Measurements from ENCODE around the gene CAPN5.

The CAPN5 gene

DNA sequence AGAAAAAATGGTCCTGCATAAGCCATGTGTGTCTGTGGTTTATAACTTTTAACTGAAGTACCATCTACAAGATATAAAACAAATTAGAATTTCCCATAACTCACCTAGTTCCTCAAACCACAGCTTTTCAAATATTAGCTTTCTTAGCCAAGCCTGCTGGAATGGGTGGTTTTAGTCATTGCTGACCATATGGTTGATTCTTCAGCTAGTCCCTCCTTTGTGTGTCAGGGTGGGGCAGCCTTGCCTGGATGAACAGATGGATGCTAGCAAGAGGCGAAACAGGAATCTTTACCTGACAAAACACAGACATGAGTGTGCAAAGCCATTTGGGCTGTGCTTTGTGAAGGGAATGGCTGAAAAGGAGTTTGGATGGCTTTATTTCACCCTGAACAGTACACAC, 39.5 kb upstream of the CAPN5 start:
- no peak for DNase-seq (ENCODE audit: low read depth)
- no peak overlapping the region for H3K4me3 ChIP-seq (ENCODE audit: low read depth, low read length)
- TF ChIP-seq, protein P1, sequence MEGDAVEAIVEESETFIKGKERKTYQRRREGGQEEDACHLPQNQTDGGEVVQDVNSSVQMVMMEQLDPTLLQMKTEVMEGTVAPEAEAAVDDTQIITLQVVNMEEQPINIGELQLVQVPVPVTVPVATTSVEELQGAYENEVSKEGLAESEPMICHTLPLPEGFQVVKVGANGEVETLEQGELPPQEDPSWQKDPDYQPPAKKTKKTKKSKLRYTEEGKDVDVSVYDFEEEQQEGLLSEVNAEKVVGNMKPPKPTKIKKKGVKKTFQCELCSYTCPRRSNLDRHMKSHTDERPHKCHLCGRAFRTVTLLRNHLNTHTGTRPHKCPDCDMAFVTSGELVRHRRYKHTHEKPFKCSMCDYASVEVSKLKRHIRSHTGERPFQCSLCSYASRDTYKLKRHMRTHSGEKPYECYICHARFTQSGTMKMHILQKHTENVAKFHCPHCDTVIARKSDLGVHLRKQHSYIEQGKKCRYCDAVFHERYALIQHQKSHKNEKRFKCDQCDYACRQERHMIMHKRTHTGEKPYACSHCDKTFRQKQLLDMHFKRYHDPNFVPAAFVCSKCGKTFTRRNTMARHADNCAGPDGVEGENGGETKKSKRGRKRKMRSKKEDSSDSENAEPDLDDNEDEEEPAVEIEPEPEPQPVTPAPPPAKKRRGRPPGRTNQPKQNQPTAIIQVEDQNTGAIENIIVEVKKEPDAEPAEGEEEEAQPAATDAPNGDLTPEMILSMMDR (IDR thresholded peaks at IDR 0.05; ENCODE audit: insufficient read depth, low read depth, low read length, missing control alignments): no peak

DNA sequence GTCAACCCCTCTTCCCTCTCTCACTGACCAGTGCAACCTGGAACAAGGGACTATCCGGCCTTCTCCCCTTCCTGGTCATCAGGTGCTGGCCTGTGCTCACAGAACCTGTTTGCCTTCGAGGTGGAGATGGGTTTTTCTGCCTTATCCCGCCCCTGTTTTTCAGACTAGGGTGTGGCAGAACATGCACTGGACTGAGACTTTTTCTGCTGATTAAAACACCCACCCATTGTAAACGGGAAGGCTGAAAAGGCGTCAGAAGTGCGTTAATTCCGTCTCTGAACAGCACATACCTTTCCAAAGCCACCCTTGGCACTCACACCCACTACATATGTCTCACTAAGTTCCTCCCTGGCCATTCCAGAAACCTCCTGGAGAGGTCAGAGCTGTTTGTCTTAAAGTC, 36.9 kb upstream of the CAPN5 start:
- DNase-seq (ENCODE audit: low read depth): no peak
- TF ChIP-seq, protein P1 (IDR thresholded peaks at IDR 0.05; ENCODE audit: insufficient read depth, low read depth, low read length, missing control alignments): no peak
- H3K4me3 ChIP-seq (ENCODE audit: low read depth, low read length): no peak overlapping the region

DNA sequence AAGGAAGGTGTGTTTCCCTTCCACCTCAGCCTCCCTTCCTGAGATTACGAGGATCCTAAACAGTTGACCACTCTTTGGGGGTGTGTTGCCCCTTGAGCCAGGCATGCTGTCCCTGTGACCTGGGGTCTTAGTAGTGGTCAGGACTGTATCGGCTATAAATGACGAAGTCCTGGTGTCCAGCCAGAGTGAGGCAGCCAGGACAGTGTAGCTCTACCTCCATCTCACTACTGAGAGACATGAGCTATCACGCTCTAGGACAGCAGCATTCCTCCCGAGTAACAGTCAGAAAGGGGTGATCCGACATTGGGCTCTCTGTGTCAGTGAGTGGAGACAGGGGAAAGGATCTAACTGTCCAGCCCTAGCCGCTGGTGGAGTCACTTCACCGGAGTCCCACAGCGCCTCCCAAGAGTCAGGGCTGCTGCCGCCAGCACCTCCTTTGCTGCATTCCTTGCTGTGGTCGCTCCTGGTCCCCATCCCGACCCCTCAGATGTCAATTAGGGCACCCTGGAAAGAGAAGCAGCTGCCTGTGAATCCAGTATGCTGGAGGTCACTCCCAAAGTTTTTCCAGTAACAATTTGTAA, 35.8 kb upstream of the CAPN5 start:
- DNase-seq (ENCODE audit: low read depth): no peak
- no peak overlapping the region for H3K4me3 ChIP-seq (ENCODE audit: low read depth, low read length)
- TF ChIP-seq, protein P1 (IDR thresholded peaks at IDR 0.05; ENCODE audit: insufficient read depth, low read depth, low read length, missing control alignments): no peak

DNA sequence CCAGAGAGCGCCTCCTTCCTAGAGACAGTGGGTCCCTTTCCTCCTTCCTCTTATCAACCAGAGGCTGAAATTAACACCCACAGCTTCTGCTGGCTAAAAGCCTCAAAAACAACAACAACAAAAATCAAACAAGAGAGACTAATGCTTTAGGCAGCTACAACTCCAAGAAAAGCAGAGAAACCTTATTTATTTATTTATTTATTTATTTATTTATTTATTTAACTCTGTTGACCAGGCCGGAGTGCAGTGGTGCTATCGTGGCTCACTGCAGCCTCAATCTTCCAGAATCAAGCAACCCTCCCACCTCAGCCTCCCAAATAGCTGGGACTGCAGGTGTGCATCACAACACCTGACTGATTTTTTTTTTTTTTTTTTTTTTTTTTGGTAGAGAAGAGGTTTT, 35.2 kb upstream of the CAPN5 start:
- TF ChIP-seq, protein P1 (IDR thresholded peaks at IDR 0.05; ENCODE audit: insufficient read depth, low read depth, low read length, missing control alignments): no peak
- no peak for DNase-seq (ENCODE audit: low read depth)
- no peak overlapping the region for H3K4me3 ChIP-seq (ENCODE audit: low read depth, low read length)

DNA sequence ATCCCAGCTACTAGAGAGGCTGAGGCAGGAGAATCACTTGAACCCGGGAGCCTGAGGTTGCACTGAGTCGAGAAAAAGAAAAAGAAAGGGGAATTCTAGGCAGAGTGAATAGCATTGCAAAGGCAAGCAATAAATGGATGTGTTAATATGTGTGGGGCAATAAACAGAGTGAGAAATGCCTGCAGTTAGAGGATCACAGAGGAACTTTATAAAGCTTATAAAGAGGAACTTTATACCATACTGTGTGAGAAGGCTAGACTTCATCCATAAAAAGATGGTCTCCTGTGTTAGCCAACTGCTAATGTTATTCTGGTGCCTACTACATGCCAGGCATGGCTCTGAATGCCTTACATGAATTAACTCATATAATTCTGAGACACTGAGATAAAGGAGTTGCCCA, 31.7 kb upstream of the CAPN5 start:
- H3K4me3 ChIP-seq (ENCODE audit: low read depth, low read length): no peak overlapping the region
- DNase-seq (ENCODE audit: low read depth): no peak
- TF ChIP-seq, protein P1 (IDR thresholded peaks at IDR 0.05; ENCODE audit: insufficient read depth, low read depth, low read length, missing control alignments): no peak

DNA sequence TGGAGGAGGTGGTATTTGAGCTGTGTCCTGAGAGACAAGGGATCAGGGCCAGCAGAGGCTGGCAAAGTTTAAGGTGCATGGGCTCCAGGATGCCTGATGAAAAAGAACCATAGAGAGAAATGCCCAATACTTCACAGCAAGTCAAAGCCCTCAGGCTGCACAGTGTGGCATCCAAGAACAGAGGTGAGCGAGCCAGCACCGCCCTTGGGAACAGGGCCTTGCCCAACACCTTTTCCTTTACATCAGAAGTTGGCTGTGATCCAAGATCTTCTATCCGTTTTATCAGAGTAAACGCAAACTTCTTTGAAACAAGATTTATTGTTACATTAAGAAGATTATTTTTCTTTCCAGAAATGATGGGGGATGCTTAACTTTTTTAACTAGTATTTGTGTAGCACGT, 31.2 kb upstream of the CAPN5 start:
- TF ChIP-seq, protein P1 (IDR thresholded peaks at IDR 0.05; ENCODE audit: insufficient read depth, low read depth, low read length, missing control alignments): no peak
- DNase-seq (ENCODE audit: low read depth): no peak
- no peak overlapping the region for H3K4me3 ChIP-seq (ENCODE audit: low read depth, low read length)

DNA sequence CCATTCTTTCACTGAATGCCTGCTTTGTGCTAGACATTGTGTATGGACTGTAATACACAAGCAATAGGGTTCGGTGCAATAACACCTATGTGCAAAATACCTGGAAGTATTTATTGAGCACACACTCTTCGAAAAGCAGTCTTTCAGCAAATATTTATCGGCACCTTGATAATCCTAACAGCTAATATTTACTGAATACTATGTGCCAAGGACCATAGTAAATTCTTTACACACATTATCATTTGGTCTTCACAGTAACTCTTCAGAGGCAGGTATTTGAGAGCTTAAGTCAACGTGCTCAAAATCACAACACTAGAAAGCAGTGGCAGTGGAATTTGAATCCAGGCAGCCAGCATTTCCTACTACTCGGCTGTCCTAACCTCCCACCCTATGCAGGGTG, 30.4 kb upstream of the CAPN5 start:
- H3K4me3 ChIP-seq (ENCODE audit: low read depth, low read length): no peak overlapping the region
- no peak for DNase-seq (ENCODE audit: low read depth)
- TF ChIP-seq, protein P1 (IDR thresholded peaks at IDR 0.05; ENCODE audit: insufficient read depth, low read depth, low read length, missing control alignments): no peak
